HepG2 (cell line): Measurements from ENCODE around the gene BAIAP2L1. TPM values are rescaled to one million over a fixed set of nuclear protein-coding genes. Genes with fewer than 3 reads are reported as not detected.

ENCODE experiments used
- GABPB1 ChIP-seq: IDR thresholded peaks from 2 replicates; pipeline ENCODE4 v1.6.1; 2016; ENCODE audit warnings: mild to moderate bottlenecking, missing genetic modification reagents, moderate library complexity, missing compliant biosample characterization
- HMG20B ChIP-seq: conservative IDR thresholded peaks from 2 replicates; pipeline ENCODE4 v1.6.1; 2016; ENCODE audit warnings: missing genetic modification reagents, missing compliant biosample characterization
- IKZF4 ChIP-seq: sonication (generic); formaldehyde crosslinking; IDR thresholded peaks from 2 replicates; pipeline ENCODE4 v1.5.1; 2020; ENCODE audit warnings: borderline replicate concordance, mild to moderate bottlenecking, low read depth, missing genetic modification reagents; ENCODE audit errors: not compliant biosample characterization
- IRX3 ChIP-seq: sonication (generic); formaldehyde crosslinking; IDR thresholded peaks from 2 replicates; pipeline ENCODE4 v1.8.1; 2023; ENCODE audit warnings: mild to moderate bottlenecking, low read depth, missing genetic modification reagents, borderline replicate concordance
- KLF13 ChIP-seq: sonication (generic); formaldehyde crosslinking; IDR thresholded peaks from 2 replicates; pipeline ENCODE4 v1.4.0; 2020; ENCODE audit warnings: mild to moderate bottlenecking, missing genetic modification reagents
- MBD4 ChIP-seq: IDR thresholded peaks from 2 replicates; pipeline ENCODE4 v1.6.1; 2012; ENCODE audit warnings: low read length, inconsistent platforms, borderline replicate concordance
- NR2F1 ChIP-seq, 2 experiments: fragments of 450-650 bp in 1 of 2; formaldehyde crosslinking in 1 of 2; IDR thresholded peaks; 2 replicates each; pipeline versions ENCODE4 v1.5.0 to v1.6.1; 2016 to 2020; ENCODE audit warnings: mild to moderate bottlenecking in 1 of 2, missing compliant biosample characterization in 1 of 2, missing genetic modification reagents in 1 of 2, moderate library complexity in 1 of 2
- PHB2 ChIP-seq: fragments of 450-650 bp; IDR thresholded peaks from 2 replicates; pipeline ENCODE4 v1.6.1; 2018; ENCODE audit not compliant: partially characterized antibody
- PLSCR1 ChIP-seq: sonication (generic); formaldehyde crosslinking; IDR thresholded peaks from 2 replicates; pipeline ENCODE4 v1.5.0; 2020; ENCODE audit warnings: missing genetic modification reagents, mild to moderate bottlenecking, borderline replicate concordance
- SUZ12 ChIP-seq: fragments of 150-350 bp; IDR thresholded peaks from 2 replicates; pipeline ENCODE4 v1.6.1; 2014; ENCODE audit warnings: low read depth, low read length
- TEAD2 ChIP-seq: sonication (generic); formaldehyde crosslinking; IDR thresholded peaks from 2 replicates; pipeline ENCODE4 v1.9.0; 2021; ENCODE audit warnings: missing genetic modification reagents
- ZBTB42 ChIP-seq: sonication (generic); formaldehyde crosslinking; IDR thresholded peaks from 2 replicates; pipeline ENCODE4 v1.5.0; 2020; ENCODE audit warnings: mild to moderate bottlenecking, missing genetic modification reagents
- ZHX2 ChIP-seq, 2 experiments: sonication (generic) in 1 of 2; formaldehyde crosslinking in 1 of 2; IDR thresholded peaks; 2 replicates each; pipeline versions ENCODE4 v1.6.1 to v1.9.0; 2014 to 2022; ENCODE audit warnings: antibody characterized with exemption in 1 of 2, borderline replicate concordance in 1 of 2, inconsistent platforms in 1 of 2, low read depth in 1 of 2, missing genetic modification reagents in 1 of 2
- ZNF362 ChIP-seq: sonication (generic); formaldehyde crosslinking; IDR thresholded peaks from 2 replicates; pipeline ENCODE4 v1.4.0; 2020; ENCODE audit warnings: missing genetic modification reagents, mild to moderate bottlenecking, borderline replicate concordance
- ZNF44 ChIP-seq: sonication (generic); formaldehyde crosslinking; IDR thresholded peaks from 2 replicates; pipeline ENCODE4 v1.5.1; 2020; ENCODE audit warnings: mild to moderate bottlenecking, missing genetic modification reagents
- ZSCAN21 ChIP-seq: sonication (generic); formaldehyde crosslinking; IDR thresholded peaks from 2 replicates; pipeline ENCODE4 v1.8.0; 2022; ENCODE audit warnings: mild to moderate bottlenecking, missing genetic modification reagents, moderate library complexity, borderline replicate concordance
- ZSCAN5A ChIP-seq: sonication (generic); formaldehyde crosslinking; IDR thresholded peaks from 2 replicates; pipeline ENCODE4 v1.8.0; 2022; ENCODE audit warnings: mild to moderate bottlenecking, missing genetic modification reagents, borderline replicate concordance
- polyA plus RNA-seq, 8 experiments: library from polyadenylated mRNA; depleted of rRNA in 3 of 8; stranded (reverse) in 7 of 8; unstranded in 1 of 8; fragments of >200 nt; fragmentation: Illumina TruSeq in 4 of 8; extraction: Trizol in 4 of 8; gene quantifications; 2 replicates each; pipeline versions ENCODE4 v1.2.1 to v1.2.3, GENCODE V29; 2011 to 2016; ENCODE audit warnings: low read depth in 4 of 8, missing spikeins in 1 of 8, mixed read lengths in 1 of 8; ENCODE audit not compliant: insufficient read depth in 1 of 8
- total RNA-seq, 5 experiments: library from RNA; depleted of rRNA; stranded (reverse); fragments of >200 nt; fragmentation: Illumina TruSeq; extraction: Trizol; gene quantifications; 2 replicates each; pipeline ENCODE4 v1.2.3, GENCODE V29; 2016; ENCODE audit warnings: low read depth in 1 of 5

The BAIAP2L1 gene
- total and polyA plus RNA-seq, 2 of the 13 experiments (the other 11 are each of a cell fraction or from before 2014, with no cell fraction given), result 13.0 to 21.5 TPM

- TF ChIP-seq SUZ12, result no peak
- TF ChIP-seq KLF13, result no peak
- TF ChIP-seq ZBTB42 (CRISPR knock-in tag), result no peak
- TF ChIP-seq ZNF362 (CRISPR knock-in tag), result peak; percentile 84; the same call in 1 of the 2 replicates
- TF ChIP-seq ZNF44 (CRISPR knock-in tag), result no peak
- TF ChIP-seq ZHX2 (IDR thresholded peaks at IDR 0.05; ENCODE audit: low read depth), result no peak
- TF ChIP-seq ZHX2 (CRISPR knock-in tag; IDR thresholded peaks at IDR 0.05; ENCODE audit: borderline replicate concordance), result no peak
- TF ChIP-seq ZSCAN21 (CRISPR knock-in tag), result no peak
- no peak for TF ChIP-seq NR2F1 (CRISPR knock-in tag; IDR thresholded peaks at IDR 0.05)
- TF ChIP-seq GABPB1 (CRISPR knock-in tag), result no peak
- TF ChIP-seq IRX3 (CRISPR knock-in tag), result no peak
- no peak for TF ChIP-seq ZSCAN5A (CRISPR knock-in tag)
- no peak for TF ChIP-seq PHB2
- TF ChIP-seq TEAD2 (CRISPR knock-in tag), result no peak
- TF ChIP-seq HMG20B (CRISPR knock-in tag), result no peak
- TF ChIP-seq IKZF4 (CRISPR knock-in tag), result no peak
- TF ChIP-seq PLSCR1, result no peak
- no peak for TF ChIP-seq MBD4
Measured at GRCh38 chr7:98360221-98361130, 40.4 kb downstream of the BAIAP2L1 start (continued).
